Cardiac fibroblast (primary cell): ENCODE data around the gene NDUFAF8.

ENCODE experiments used
- DNase-seq, 2 donors: peaks; one replicate each; pipeline versions ENCODE4 v3.0.0 to v3.0.0-alpha.2; 2010; ENCODE audit warnings: low read depth in 2 of 2
- H3K4me3 ChIP-seq, 2 donors: replicated peaks in 1 of 2; 1 replicate in 1 of 2; 2 replicates in 1 of 2; pipeline ENCODE4 v1.5.1; 2011; ENCODE audit warnings: low read depth in 2 of 2, low read length in 2 of 2, mild to moderate bottlenecking in 2 of 2, moderate library complexity in 1 of 2
- TF ChIP-seq, protein P1 (sequence below): IDR thresholded peaks from one replicate; pipeline ENCODE4 v1.5.1; 2011; ENCODE audit warnings: low read depth, mild to moderate bottlenecking, low read length, inconsistent platforms

Gene NDUFAF8

GRCh38 chr17:81254955-81255717 lies 16.0 kb downstream of the NDUFAF8 start:
- TF ChIP-seq, protein P1, sequence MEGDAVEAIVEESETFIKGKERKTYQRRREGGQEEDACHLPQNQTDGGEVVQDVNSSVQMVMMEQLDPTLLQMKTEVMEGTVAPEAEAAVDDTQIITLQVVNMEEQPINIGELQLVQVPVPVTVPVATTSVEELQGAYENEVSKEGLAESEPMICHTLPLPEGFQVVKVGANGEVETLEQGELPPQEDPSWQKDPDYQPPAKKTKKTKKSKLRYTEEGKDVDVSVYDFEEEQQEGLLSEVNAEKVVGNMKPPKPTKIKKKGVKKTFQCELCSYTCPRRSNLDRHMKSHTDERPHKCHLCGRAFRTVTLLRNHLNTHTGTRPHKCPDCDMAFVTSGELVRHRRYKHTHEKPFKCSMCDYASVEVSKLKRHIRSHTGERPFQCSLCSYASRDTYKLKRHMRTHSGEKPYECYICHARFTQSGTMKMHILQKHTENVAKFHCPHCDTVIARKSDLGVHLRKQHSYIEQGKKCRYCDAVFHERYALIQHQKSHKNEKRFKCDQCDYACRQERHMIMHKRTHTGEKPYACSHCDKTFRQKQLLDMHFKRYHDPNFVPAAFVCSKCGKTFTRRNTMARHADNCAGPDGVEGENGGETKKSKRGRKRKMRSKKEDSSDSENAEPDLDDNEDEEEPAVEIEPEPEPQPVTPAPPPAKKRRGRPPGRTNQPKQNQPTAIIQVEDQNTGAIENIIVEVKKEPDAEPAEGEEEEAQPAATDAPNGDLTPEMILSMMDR, result peak; percentile 70
- DNase-seq, result peak; percentile 78 to 85

DNA sequence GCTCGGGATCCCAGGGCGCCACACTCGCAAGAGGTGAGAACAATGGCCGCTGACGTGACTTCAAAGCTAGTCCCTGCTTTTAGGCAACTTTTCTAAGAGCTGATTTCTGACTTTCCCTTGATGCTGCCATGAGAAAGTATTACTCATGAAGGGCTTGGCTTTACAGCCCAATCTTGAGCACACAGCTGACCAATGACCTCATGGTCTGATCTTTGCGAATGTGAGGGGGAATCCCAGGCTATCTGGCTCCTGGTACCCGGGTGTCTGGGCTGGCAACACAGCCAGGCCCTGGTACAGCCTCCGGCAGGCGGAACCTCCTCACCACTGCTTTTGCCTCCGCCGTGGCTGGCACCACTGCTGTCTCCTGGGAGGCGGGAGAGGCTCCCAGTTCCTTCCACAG lies 17.5 kb downstream of the NDUFAF8 start:
- TF ChIP-seq, protein P1, result no peak
- peak; percentile 33 to 85 for DNase-seq
- H3K4me3 ChIP-seq, result no peak overlapping the region

More at GRCh38 chr17:81254955-81255717, 16.0 kb downstream of the NDUFAF8 start:
- no peak overlapping the region for H3K4me3 ChIP-seq

DNA sequence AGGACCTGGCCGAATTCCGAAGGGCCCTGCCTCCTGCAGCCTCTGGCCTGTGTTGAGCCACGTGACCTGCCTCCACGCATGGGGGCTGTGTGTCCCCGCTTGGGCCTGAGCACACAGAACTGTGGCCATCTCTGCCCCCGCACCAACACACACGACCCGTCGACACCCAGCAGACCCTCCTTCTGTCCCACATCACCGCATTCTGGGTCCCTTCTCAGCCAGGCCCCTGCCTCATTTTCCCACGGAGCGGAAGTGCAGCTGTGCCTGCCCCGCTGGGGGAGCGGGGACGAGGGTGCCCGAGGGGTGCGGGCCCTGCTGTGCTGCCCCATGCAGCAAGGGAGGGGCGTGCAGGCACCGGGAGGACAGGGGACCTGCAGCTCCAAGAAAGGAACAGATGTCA lies 18.4 kb downstream of the NDUFAF8 start:
- TF ChIP-seq, protein P1, result no peak
- no peak for DNase-seq

DNA sequence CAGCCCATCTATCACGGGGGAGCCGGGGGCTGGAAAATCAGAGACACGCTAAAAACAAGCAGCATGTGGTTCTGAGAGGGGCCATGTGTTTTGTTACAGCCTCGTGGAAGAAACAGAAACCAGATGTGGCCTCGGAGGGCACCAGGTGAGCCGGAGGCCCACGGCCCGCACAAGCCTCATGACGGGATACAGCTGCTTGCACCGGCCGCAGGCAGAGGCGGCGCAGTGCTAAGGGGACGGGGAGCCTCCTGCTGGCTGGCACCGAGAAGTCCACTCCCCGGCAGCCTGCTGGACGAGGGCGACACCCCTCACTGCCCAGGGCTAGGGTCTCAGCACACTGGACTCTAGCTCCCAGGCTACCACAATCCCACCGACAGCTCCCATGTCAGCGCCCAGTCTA lies 19.2 kb downstream of the NDUFAF8 start:
- H3K4me3 ChIP-seq, result no peak overlapping the region
- no peak for DNase-seq
- TF ChIP-seq, protein P1, result no peak

More for the DNA sequence above, 18.4 kb downstream of the NDUFAF8 start:
- no peak overlapping the region for H3K4me3 ChIP-seq

- TF ChIP-seq, protein P1, result no peak
- H3K4me3 ChIP-seq, result no peak overlapping the region
- DNase-seq, result no peak
Observed at GRCh38 chr17:81259058-81259605, 20.0 kb downstream of the NDUFAF8 start.

DNA sequence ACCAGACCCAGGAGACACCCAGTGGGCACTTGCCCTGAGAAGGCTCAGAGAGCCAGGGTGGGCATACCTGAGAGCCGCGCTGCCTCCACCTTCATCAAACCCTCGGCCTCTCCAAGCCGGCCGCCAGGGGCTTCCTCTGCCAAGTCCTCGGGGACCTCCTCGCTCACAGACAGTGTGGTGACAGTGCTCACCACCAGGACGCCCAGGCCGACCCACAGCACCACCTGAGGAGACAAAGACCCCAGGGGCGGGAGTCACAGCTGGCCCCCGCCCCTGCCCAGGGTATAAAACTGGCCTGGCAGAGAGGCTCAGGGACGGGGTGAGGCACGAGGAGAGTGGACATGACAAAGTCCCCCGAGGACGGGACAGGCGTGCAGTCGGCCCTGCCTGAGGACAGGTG lies 21.1 kb downstream of the NDUFAF8 start:
- no peak overlapping the region for H3K4me3 ChIP-seq
- TF ChIP-seq, protein P1, result no peak
- DNase-seq, result no peak

DNA sequence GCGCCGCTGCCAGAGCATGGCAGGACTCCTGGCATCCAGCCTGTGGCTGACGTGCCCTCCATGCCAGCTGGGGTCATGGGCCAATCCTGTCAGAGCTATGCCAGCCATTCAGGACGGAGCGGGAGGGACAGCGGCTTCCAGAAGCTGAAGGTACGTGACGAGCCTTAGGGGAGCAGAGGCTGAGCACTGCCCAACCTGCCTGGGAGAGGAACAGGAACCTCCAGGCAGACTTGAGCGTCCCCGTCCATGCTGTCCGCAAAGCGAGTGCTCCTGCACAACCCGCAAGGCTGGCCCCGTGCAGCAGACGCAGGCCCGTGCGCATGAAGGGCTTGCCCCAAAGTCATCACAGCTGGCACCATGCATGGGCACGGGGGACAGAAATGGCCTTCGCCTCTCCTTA lies 21.5 kb downstream of the NDUFAF8 start:
- no peak for DNase-seq
- no peak overlapping the region for H3K4me3 ChIP-seq
- TF ChIP-seq, protein P1, result no peak
